Inflammatory macrophage (primary cell): ENCODE results near the gene DNAJC8.

ENCODE experiments used
- DNase-seq, 2 donors: peaks; one replicate each; pipeline ENCODE4 v3.0.0-alpha.2; 2020 to 2022

DNAJC8 gene

DNA sequence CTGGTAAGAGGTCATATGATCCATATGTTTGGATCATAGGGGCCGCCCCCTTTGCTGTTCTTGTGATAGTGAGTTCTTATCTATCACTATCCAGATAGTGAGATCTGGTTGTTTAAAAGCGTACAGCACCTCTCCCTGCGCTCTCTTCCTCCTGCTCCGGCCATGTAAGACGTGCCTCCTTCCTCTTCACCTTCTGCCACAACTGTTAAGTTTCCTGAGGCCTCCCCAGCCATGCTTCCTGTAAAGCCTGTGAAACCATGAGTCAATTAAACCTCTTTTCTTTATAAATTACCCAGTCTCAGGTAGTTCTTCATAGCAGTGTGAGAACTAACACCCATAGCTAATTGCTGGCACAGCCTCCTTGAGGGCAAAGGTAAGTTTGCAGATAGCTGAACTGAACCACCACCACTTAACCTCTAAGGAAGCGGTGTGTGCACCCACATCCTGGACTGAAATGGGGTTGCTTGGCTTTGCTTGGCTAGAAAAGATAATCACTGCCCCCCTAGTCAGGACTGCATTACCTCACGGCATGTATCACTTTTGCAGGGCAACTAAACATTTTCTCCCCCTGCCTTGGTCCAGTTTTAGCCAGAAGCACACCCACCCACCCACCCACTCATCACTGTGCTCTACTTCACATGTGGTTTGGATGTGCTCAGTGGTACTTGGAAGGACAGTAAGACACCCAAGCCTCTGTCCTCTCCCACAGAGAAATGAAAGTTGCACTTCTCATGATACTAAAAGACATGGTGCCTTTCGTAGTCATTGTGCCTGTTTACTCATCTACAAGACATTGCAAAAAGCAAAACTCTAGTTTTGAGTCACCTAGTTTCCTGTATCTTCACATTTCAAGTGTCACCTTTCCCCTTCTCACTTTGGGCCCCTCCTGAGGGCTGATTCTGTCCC is 33.2 kb downstream of the DNAJC8 start:
- peak in 1 of 2 donors; percentile 39 for DNase-seq

DNA sequence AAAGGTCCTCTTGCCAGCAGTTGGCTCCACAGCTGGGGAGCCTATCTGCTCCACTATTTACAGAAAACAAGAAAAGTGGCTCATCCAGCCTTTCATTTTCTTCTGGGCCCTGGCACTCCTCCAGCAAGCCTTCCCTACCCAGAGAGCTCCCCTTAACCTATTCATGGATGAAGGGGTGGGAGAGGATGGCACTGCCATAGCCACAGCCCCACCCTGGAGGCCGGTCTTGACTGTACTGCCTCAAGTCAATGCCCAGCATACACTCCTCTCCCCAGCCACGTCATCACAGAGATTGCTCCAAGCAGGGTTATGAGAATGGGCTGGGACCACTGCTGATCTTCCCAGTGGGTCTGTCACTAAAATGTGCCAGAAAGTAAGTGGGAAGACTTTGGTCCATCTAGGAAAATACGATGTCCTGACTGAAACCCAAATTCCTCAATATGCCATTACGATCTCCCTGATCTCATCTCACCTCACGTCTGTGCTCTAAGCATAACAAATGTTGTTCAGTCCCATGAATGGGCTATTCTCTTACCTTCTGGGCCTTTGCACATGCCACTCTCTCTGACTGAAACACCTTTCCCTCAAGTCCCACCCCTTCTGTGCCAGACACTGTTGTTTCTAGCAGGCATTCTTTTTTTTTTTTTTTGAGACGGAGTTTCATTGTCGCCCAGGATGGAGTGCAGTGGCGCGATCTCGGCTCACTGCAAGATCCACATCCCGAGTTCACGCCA is 35.0 kb downstream of the DNAJC8 start:
- DNase-seq: no peak

DNA sequence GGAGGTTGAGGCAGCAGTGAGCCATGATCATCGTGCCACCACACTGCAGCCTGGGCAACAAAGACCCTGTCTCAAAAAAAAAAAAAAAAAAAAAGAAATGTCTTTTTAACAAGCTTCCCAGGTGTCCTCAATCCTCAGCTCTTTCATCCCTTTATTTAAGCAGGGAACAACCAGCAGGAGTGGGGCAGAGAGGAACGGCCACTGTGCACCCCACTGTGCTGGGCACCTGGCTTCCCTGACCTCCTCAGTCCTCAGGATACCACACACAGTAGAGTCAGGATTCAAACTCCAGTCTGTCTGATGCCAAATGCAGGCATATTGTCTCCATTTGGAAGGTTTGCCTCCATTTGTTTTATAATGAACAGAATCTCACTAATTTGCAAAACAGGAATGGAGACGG is 36.5 kb downstream of the DNAJC8 start:
- DNase-seq: no peak

DNA sequence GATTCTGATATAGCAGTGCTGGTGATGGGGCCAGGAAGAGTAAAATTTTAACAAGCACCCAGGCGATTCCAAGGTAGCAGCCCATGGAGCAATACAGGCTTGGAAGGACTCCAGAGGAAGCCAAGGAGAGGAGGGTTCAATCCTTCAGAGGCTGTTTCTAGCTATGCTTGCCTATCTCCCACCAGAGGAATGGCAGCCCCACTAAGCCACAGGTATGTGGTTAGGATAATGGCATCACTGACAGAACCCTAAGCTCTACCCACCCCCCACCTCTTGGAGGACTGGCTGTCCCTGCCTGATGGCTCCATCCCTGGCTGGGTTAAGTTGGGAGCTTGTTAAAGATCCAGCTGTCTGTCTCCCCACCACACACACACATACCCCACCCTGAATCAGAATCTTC is 37.0 kb downstream of the DNAJC8 start:
- no peak for DNase-seq

DNA sequence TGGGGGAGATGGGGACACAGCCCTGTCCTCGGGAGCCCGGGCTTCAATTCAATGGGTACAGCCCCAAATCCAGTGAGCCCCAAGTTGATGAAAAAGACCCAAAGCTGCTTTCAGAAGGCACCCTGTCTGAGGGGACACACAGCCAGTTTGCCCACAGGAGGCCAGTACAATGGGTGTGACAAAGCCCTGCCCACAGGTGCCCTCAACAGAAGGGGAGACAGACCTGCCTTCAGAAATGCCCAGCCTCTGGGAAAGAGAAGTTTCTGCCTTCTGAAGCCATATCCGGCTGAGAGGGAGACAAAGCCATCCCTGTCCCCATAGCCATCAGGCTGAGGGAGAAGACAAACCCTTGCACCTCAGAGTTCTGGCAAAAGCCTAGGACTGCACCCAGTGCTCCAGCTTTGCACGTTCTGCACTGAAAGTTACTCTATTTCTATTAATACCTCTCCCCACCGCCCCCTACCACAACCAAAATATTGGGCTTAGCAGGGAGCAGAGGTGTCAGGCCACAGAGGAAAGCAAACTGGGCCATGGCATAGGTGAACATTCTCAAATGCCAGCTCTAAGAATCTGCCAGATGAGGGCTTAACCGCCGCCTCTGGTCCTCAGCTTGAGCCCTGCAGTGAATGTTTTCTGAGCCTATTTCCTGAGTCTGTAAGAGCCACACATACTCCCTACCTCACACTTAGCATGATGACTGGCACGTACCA is 38.3 kb downstream of the DNAJC8 start:
- no peak for DNase-seq

DNA sequence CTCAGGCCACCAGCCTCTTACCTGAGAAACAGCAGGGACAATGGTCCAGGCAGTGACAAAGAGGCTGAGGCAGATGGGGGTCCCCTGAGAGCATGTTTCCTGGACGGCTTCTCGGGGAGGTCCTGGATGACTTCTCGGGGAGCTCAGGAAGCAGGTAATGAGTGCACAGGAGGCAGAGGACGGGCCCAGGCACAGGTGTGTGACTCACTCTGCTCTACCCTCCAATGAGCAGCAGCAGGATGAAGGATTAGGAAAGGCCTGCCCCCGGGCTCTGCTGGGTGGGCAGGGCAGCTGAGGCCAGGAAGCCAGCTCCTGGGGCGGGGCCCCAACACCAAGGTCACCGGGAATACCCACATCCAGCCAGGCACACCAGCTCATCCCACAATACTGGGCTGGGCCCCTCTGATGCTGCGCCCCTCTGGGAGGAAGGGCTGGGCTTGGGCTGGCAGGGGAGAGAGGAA is 39.1 kb downstream of the DNAJC8 start:
- no peak for DNase-seq

DNA sequence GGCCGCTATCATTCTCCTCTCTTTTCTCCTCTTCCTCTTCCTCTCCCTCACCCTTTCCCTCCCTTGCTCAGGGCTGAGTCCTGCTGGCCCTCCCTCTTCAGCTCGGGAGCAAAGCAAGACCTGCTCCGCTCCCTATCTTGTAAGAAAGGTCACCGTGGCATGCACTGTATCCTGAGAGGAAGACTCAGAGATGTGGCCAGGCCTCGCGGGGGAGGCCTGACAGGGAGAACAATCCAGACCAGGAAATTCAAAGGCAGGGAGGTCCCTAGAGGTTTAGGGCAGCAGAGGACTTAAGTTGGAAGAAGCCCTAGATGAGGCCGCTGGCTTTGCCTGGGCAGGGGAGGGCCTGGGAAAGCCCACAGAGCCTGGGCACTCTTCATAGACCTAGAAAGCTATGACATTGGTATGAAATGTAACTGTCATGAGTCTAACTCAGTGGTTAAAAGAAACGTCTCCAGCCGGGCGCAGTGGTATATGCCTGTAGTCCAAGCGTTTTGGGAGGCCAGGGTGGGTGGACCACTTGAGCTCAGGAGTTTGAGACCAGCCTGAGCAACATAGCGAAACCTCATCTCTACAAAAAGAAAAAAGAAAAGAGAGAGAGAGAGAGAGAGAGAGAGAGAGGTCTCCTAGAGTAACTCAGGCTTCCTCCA is 41.7 kb downstream of the DNAJC8 start:
- DNase-seq: no peak

DNA sequence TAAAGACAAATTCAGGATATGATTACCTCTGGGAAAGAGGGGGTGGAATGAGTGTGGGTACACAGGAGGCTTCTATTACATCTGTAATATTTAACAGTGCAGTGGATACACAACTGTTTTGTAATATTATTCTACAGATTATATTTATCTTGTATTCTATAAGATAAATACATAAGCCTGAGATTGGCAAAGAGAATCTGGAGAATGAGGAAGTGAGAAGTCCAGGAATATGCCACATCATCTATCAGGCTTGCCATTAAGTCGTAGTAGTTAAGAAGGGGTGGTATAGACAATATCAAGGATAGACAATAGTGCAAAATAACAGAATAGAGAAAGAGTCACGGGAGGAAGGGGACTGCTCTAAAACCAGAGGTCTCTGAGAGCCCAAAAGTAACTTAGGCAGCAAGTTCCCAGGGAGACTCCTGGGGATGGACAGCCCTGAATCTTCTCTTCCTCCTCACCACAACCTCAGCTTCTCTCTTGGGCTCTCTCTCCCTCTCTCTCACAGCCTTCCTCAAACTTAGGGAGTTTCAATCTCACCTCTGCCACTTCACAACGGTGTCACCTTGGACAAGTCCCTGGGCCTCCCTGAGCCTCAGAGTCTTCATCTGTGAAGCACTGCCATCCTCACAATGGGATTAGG is 42.4 kb downstream of the DNAJC8 start:
- DNase-seq: peak; percentile 15 to 59

DNA sequence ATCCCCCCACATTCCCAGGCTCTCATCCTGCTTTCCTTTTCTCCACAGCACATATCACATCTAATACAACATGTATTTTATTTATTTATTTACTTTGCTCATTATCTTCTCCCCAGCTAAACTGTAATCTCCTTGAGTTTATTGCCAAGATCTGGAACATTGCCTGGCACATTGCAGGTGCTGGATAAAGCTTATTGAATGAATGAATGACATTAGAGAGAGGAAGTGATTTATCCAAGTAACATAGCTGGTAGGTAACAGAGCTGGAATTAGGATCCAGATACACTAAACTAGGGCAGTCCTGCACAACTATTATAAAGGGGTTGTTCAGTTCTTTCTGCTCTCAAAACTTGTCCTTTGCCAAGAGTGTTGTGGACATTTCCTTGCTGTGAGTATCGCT is 47.8 kb downstream of the DNAJC8 start:
- DNase-seq: no peak

DNA sequence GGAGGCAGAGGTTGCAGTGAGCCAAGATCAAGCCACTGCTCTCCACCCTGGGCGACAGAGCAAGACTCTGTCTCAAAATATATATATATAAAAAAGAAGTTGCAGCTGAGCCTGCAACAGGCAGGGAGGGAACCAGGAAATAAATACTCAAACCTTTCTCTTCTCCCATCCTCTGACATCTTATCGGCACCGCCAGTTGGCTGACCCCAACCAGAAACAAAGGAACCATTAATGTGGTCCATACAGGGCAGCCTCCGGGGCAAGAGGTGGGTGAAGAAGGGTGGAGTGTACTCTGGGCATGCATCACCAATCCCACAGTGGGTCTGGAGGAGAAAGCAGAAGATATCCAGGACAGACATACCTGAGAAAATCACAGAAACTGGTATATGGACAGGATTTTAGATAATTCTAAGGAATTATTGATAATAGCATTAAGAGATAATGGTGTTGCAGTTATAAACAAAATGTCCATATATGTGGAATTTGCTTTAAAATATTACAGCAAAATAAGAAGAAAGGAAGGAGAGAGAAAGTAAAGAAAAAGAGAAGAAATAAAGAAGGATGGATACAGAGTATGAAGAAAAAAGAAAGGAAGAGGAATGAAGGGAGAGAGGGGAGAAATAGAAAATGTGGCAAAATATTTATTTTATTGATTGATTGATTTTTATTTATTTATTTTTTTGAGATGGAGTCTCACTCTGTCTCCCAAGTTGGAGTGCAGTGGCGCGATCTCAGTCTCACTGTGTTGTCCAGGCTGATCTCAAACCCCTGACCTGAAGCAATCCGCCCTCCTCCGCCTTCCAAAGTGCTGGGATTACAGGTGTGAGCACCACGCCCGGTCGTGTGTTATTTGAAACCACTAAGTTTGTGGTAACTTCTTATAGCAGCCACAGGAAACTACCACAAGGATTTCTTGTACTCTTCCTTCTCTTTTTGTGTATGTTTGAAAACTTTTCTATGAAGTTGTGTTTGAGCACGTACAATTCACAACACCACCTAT is 52.2 kb downstream of the DNAJC8 start:
- no peak for DNase-seq

DNA sequence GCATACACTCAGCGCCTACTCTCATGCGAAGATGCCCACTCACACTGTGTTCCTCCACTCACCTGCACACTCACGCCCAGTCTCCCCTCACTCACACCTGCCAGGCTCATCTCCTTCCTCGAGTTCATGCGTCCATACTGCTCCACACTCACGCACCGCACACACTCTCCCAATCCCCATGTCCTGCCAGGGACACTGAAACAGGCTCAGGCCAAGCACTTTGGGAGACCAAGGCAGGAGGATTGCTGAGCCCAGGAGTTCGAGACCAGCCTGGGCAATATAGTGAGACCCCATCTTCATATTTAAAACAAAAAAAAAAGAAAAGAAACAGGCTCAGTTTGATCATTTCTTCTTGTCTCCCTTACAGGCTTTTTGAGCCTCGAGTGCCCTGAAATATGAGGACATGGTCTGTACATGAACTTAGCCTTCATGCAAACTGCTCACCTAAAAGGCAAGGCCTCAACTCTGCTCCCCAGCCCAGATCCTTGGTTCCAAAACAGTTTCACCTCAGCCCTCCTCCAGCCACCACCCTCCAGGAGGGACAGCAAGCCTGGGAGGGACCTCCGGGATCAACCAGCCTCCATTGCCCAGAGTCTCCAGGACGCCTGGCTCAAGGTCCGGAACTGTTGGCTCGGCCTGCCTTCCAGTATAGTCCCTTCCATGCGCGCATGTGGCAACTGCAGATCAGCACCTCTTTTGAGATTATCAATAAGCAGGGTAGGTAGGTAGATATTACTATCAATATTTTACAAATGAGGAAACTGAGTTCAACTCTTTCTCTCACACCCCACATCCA is 53.9 kb downstream of the DNAJC8 start:
- DNase-seq: no peak

DNA sequence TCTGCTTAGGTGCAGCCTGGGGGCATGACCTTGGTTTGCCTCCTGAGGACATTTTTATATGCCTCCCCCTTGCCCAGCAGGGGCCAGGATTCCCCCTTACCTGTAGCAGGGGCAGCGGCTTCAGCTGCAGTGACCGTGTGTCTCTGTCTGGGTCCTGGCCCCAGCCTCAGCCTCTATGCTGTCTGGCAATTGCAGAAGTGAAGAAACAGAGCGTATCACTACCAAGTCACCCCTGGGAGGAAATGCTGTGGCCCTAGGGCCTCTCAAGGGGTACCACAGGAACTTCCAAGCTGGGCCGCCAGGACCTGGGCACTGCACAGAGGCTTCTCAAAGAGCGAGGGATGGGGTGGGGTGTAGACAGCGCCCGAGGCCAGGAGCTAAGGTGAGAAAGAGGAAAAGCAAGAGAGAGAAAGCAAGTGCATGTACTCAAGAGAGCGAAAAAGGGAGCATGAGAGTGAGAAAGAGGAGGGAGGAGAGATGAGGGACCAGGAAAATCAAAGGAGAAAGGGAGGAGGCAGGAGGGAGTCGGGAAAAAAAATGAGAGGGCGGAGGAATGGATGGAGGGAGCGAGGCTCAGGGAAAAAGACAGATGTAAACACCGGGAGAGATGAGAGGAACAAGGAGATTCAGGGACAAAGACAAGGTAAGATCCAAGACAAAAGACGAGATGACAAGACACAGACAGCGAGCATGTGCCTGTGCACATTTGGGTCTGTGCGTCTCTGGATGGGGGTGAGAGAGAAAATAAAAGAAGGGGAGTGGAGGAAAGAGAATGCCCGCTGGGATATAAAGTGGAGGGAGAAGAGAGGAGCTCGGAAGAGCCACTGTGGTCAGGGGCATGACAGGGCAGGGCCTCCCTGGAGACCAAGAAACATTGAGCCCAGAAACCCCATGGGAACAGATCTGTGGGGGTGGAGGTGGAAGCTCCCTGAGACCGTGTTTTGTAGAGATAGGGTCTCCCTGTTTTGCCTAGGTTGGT is 56.0 kb downstream of the DNAJC8 start, which contains the start of gene PTAFR:
PTAFR (minus strand) TSS at position 199 of the 979 bp plus-strand sequence. CDS start 25,669 bp downstream, outside the sequence.
- DNase-seq: peak; percentile 85 to 88

DNA sequence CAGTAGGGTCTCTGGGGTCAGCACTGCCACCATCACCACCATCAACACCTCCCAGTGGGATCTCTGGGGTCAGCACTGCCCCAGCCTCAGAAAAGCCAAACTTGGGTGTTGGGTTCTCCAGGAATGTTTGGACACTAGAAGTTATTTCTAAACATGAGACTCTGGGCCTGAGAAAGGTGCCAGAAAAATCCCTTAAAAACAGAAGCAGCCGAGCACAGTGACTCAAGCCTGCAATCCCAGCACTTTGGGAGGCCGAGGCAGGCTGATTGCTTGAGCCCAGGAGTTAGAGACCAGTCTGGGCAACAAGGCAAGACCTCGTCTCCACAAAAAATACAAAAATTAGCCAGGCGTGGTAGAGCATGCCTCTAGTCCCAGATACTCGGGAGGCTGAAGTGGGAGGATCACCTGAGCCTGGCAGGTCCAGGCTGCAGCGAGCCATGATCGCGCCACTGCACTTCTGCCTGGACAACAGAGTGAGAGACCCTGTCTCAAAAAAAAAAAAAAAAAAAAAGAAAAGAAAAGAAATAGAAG is 56.8 kb downstream of the DNAJC8 start:
- no peak for DNase-seq

DNA sequence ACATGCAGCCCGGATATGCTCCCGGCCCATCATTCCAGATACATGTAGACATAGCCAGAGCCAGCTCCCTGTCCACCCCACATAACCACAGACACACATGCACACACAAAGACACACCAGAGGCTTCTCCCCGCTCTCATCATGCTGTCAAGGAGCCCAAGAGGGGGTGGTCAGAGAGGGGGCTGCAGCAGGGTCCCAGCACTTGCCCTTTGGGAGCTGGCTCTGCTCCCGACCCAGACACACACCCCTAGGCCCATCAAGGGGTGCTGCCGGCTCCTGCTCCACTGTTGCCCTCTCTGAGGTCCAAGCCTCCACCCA is 58.9 kb downstream of the DNAJC8 start:
- no peak for DNase-seq

DNA sequence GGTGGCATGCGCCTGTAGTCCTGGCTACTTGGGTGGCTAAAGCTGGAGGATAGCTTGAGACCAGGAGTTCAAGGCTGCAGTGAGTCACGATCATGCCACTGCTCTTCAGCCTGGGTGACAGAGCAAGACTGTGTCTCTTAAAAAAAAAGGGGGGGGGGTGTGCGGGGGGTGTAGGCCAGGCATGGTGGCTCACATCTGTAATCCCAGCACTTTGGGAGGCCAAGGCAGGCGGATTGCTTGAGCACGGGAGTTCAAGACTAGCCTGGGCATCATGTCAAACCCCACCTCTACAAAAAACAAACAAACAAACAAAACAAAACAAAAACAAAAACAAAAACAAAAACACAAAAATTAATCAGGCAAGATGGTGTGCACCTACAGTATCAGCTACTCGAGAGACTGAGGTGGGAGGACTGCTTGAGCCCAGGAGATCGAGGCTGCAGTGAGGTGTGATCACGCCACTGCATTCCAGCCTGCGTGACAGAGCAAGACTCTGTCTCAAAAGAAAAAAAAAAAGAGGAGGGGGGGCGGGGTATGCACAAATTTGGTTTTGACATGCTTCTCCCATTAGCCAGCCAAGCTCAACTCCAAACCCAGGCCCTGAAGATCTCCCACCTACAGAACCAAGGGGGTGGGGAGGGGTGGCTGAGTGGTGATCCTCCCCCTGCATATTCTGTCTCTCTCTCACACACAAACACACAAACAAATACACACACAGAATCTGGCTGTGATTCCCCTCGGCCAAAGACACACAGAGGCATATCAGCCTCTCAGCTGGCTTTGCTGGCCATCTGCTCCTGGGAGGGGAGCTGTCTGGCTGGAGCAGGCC is 59.5 kb downstream of the DNAJC8 start:
- peak; percentile 50 to 80 for DNase-seq

DNA sequence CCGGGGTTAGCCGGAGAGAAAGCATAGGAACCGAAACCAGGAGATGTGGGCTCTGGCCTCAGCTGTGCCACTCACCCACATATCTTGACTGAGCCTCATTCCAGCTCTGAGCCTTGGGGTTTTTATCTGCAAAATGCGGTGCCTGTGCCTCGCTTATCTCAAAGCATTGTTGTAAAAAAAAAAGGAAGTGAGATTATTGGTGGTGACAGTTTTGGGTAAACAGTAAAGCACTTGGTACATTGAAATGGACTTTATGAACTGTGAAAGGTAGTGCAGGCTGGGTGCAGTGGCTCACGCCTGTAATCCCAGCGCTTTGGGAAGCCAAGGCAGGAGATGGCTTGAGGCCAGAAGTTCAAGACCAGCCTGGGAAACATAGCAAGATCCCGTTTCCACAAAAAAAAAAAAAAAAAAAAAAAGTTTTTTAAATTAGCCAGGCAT is 60.1 kb downstream of the DNAJC8 start:
- DNase-seq: peak; percentile 85 to 92

DNA sequence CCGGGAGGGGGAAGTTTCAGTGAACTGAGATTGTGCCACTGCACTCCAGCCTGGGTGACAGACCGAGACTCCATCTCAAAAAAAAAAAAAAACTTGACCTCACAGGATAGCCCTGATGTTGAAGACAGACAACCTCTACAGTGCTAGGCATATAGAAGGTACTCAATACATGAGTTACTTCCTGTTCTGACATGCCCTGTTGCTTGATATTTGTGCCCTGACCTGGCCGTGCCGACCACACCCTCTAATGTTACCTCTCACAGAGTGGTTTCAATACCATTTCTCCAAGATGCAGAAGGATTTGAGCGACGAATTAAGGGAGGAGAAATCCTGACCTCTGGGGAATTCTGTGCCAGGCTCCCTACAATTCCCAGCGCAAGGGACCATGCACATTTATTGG is 61.6 kb downstream of the DNAJC8 start:
- DNase-seq: no peak
